Measurements from ENCODE around the gene HPCAL4. TPM values are rescaled to one million over a fixed set of nuclear protein-coding genes. Genes with fewer than 3 reads are reported as not detected.

HPCAL4 gene
- 1 to 10 TPM in 1 of 6 donors, under 1 TPM in 5; under 0.01 to 1.1 (median 0.43) TPM for total RNA-seq

DNA sequence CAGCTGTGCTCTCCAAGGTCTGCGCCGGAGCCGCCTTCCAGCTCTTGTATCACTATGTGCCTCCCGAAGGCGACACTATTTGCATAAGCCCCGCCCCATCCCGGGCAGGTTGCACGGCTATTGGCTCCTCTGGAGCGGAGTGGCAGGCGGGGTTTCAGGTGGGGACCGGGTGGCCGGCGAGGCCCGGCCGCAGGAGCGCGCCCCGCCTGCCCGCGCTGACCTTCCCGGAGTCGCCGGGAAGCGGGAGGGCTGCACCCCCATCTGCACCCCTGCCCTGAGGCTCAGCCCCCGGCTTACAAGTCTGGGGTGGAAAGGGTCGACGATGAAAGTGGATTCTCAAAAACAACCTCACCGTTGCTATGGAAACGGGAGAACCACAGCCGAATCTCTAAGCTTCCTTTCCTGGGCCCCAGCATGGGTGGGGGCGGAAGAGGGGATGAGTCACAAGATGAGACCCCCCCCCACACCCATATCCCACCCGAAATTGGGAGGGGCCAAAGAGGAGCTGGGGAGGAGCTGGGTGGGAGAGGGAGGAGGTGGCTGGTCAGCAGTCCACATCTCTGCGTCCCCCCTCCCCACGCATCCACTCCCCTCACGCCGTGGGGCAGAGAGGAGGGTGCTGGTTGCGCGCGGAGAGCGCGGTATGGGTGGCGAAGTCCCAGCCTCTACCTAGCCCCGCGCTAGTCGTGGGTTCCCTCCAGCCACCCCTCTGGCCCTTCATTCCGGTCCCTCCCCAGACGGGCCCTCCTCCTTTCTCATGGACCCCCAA lies at the start of gene HPCAL4:
Gene HPCAL4, minus strand, starts transcription at position 51 of the 769 bp plus-strand sequence. CDS start 6,830 bp downstream, outside the sequence.
- Histone ChIP-seq H3K4me1 (peaks cover 18 to 37% (median 28%) of the 10 kb centered on the region in 4 donors), H3K36me3 (no peaks in the 10 kb centered on the region), H3K27me3 (peaks cover 0 to 12% (median 5%) of the 10 kb centered on the region in 4 donors), H3K27ac (no peak within 1 kb of the TSS), H3K4me3 (peak within 1 kb of the TSS in 3 of 4 donors; percentile 35 to 51 (median 41)), H3K9me3 (no peaks in the 10 kb centered on the region)
- peak in 1 of 2 donors; percentile 58 for TF ChIP-seq POLR2AphosphoS5 (IDR thresholded peaks at IDR 0.05)
- TF ChIP-seq, protein P1, sequence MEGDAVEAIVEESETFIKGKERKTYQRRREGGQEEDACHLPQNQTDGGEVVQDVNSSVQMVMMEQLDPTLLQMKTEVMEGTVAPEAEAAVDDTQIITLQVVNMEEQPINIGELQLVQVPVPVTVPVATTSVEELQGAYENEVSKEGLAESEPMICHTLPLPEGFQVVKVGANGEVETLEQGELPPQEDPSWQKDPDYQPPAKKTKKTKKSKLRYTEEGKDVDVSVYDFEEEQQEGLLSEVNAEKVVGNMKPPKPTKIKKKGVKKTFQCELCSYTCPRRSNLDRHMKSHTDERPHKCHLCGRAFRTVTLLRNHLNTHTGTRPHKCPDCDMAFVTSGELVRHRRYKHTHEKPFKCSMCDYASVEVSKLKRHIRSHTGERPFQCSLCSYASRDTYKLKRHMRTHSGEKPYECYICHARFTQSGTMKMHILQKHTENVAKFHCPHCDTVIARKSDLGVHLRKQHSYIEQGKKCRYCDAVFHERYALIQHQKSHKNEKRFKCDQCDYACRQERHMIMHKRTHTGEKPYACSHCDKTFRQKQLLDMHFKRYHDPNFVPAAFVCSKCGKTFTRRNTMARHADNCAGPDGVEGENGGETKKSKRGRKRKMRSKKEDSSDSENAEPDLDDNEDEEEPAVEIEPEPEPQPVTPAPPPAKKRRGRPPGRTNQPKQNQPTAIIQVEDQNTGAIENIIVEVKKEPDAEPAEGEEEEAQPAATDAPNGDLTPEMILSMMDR (IDR thresholded peaks at IDR 0.05) = no peak
- peak in 1 of 4 donors; percentile 56 for TF ChIP-seq POLR2A (IDR thresholded peaks at IDR 0.05)
- TF ChIP-seq EP300 (IDR thresholded peaks at IDR 0.05) = no peak
- ATAC-seq (ENCODE audit: low FRiP score in 2 of 2) (peak; percentile 89 to 92), DNase-seq (peak; percentile 92 to 95)
- 1 to 2% methylated on average over 13 to 28 of the region's 47 CpGs for WGBS, 2 donors

DNA sequence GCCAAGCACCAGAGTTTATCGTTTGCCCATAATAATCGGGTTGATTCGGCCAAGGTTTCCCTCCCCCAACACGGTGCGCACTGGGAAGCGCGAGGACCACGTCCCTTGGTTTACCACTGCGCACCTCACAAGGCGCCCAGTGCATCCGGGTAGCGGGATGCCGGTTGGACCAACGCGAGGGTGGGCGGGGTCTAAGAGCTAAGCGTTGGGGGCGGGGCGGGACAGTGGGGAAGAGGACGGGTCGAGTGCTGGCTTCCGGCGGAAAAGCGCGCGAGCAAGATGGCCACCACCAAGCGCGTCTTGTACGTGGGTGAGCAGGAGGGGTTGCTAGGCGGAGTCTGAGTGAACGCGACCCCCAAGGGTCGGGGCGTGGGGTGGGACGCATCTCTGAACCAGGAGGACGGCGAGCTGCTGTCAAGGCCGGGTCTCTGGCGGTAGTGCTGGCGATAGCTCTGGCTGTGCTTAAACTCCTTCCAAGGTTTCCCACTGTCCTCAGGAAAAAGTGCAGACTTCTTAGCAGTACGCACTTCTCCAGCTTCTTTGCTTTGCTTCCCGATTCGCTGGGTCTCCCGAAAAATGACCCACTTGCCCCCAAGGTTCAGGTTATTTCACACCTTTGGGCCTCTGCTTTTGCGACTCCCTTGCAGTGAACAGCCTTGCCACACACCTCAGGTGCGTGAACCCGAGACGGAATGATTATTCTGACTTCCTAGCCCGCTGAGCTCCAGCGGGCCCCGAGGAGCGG lies 47.6 kb upstream of the HPCAL4 start, which contains the start of gene PPIE:
Gene PPIE, plus strand, starts transcription at position 261 of the 745 bp plus-strand sequence. Its CDS starts 19 bp downstream, at position 280.
- Histone ChIP-seq H3K36me3 (peaks cover 10 to 36% (median 21%) of the 10 kb centered on the region in 4 donors), H3K27me3 (no peaks in the 10 kb centered on the region), H3K4me1 (peaks cover 13 to 25% (median 17%) of the 10 kb centered on the region in 4 donors), H3K27ac (peak within 1 kb of the TSS; percentile 46 to 85 (median 74)), H3K4me3 (peak within 1 kb of the TSS; percentile 51 to 88 (median 74)), H3K9me3 (no peaks in the 10 kb centered on the region)
- DNase-seq (peak; percentile 95), ATAC-seq (ENCODE audit: low FRiP score in 2 of 2) (peak; percentile 94 to 99)
- TF ChIP-seq POLR2AphosphoS5 (IDR thresholded peaks at IDR 0.05) = peak; percentile 26 to 67
- TF ChIP-seq EP300 (IDR thresholded peaks at IDR 0.05) = no peak
- TF ChIP-seq POLR2A (IDR thresholded peaks at IDR 0.05) = peak in 2 of 4 donors; percentile 25 to 47
- WGBS, 2 donors = 1 to 3% methylated on average over 36 to 47 of the region's 52 CpGs

DNA sequence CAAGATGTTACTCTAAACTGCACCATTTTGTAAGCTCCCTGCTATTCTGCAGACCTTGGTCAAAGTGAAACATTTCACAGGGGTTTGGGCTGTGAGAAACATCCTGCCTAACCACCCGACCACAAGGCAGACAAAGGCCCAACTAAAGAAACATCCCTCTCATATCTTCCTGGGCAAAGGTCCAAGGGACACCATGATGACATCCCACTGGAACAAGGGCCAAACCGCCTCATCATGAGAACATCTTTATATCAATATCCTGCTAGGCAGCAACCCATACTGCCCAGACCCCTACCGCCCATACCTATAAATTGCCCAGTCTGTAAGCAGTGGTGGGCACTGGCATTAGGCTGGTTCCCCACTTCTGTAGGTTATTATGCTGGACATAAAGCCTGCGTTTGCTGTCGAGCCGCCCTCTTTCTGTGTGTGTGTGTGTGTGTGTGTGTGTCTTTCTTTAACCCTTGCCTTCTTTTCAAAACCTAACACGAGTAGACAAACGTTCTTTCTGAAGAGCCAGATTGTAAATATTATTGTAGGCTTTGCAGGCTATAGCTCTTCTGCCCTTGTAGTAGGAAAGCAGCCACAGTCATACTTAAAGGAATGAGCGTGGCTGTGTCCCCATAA lies 46.4 kb upstream of the HPCAL4 start:
- TF ChIP-seq POLR2A (IDR thresholded peaks at IDR 0.05) = no peak
- TF ChIP-seq, protein P1 (IDR thresholded peaks at IDR 0.05) = no peak
- TF ChIP-seq POLR2AphosphoS5 (IDR thresholded peaks at IDR 0.05) = no peak
- TF ChIP-seq EP300 (IDR thresholded peaks at IDR 0.05) = no peak
- DNase-seq = no peak
- H3K9me3 ChIP-seq = no peaks in the 10 kb centered on the region

DNA sequence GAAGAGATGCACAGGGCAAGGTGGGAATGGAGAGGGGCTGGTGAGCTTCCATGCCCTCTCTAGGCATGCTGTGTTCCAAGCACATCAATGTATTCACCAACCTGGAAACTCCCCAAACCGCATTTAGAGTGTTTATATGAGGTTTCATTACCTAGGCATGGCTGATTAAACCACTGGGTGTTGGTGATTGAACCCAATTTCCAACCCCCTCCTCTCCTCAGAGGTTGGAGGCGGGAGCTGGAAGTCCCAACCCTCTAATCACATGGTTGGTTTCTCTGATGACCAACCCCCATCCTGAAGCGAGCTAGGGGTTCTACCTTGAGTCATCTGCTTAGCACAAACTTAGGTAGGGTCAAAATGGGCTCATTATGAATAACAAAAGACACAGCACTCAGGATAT lies 44.5 kb upstream of the HPCAL4 start:
- no peaks in the 10 kb centered on the region for H3K9me3 ChIP-seq
- ATAC-seq (ENCODE audit: low FRiP score in 2 of 2) = no peak
- no peak overlapping the region for H3K4me3 ChIP-seq
- TF ChIP-seq EP300 (IDR thresholded peaks at IDR 0.05) = no peak
- TF ChIP-seq POLR2AphosphoS5 (IDR thresholded peaks at IDR 0.05) = no peak
- TF ChIP-seq, protein P1 (IDR thresholded peaks at IDR 0.05) = no peak
- TF ChIP-seq POLR2A (IDR thresholded peaks at IDR 0.05) = no peak
- WGBS, 2 donors = 73 to 83% methylated on average over 3 of the region's 3 CpGs
- no peak overlapping the region for H3K27ac ChIP-seq
- no peaks in the 10 kb centered on the region for H3K27me3 ChIP-seq
- H3K36me3 ChIP-seq = peaks cover 0 to 7% (median 0%) of the 10 kb centered on the region in 4 donors
- peaks cover 13 to 25% (median 17%) of the 10 kb centered on the region in 4 donors for H3K4me1 ChIP-seq
- DNase-seq = no peak

More for the DNA sequence above, 46.4 kb upstream of the HPCAL4 start:
- Histone ChIP-seq H3K27me3 (no peaks in the 10 kb centered on the region), H3K36me3 (peaks cover 7 to 24% (median 12%) of the 10 kb centered on the region in 4 donors), H3K4me1 (peaks cover 13 to 25% (median 17%) of the 10 kb centered on the region in 4 donors), H3K4me3 (no peak overlapping the region), H3K27ac (no peak overlapping the region)
- 78 to 80% methylated on average over 9 of the region's 9 CpGs for WGBS, 2 donors
- ATAC-seq (ENCODE audit: low FRiP score in 2 of 2) = no peak
